PC-9 (cell line): Measurements from ENCODE around the gene FKBP7. TPM values are rescaled to one million over a fixed set of nuclear protein-coding genes. Genes with fewer than 3 reads are reported as not detected.

Experiments
- BruUV-seq: library from RNA; stranded (reverse); fragments of 400-500 nt; replicated peaks from 2 replicates; lab custom pipeline; 2021; lab: Mats Ljungman, UMichigan
- CTCF ChIA-PET: fragments of 300-600 bp; sonication (Branson Sonifier 250); formaldehyde crosslinking; loops from one replicate; lab custom pipeline; 2022; ENCODE audit warnings: antibody characterized with exemption; lab: Charles Lee
- POLR2A ChIA-PET: fragments of 300-600 bp; sonication (Branson Sonifier 250); formaldehyde crosslinking; loops from one replicate; lab custom pipeline; 2022; ENCODE audit warnings: antibody characterized with exemption; ENCODE audit not compliant: unreplicated experiment; lab: Charles Lee
- DNase-seq, 2 experiments: peaks; one replicate each; pipeline versions ENCODE4 v3.0.0 to v3.0.0-alpha.2; 2015 to 2022; ENCODE audit warnings: mixed read lengths in 1 of 2
- H2AFZ ChIP-seq: fragments of 200-600 bp; sonication (generic); 2 replicates; pipeline ENCODE4 v1.8.1; 2017; ENCODE audit warnings: antibody characterized with exemption
- H3F3A ChIP-seq: fragments of 200-600 bp; sonication (generic); 2 replicates; pipeline ENCODE4 v1.8.1; 2017; ENCODE audit warnings: antibody characterized with exemption, mild to moderate bottlenecking, low read depth; ENCODE audit not compliant: insufficient read depth
- H3K27ac ChIP-seq: fragments of 200-600 bp; sonication (generic); 2 replicates; pipeline ENCODE4 v1.6.1; 2016; ENCODE audit warnings: mixed run types
- H3K27me3 ChIP-seq: fragments of 200-600 bp; sonication (generic); 2 replicates; pipeline ENCODE4 v1.6.1; 2016; ENCODE audit warnings: low read depth, mixed run types; ENCODE audit not compliant: insufficient read depth
- H3K36me3 ChIP-seq: fragments of 200-600 bp; sonication (generic); 2 replicates; pipeline ENCODE4 v1.6.1; 2016; ENCODE audit warnings: low read depth, mixed run types
- H3K4me1 ChIP-seq: fragments of 200-600 bp; sonication (generic); replicated peaks from 2 replicates; pipeline ENCODE4 v1.6.1; 2016; ENCODE audit warnings: mixed run types; ENCODE audit not compliant: insufficient read depth
- H3K4me2 ChIP-seq: fragments of 200-600 bp; sonication (generic); 2 replicates; pipeline ENCODE4 v1.6.1; 2017; ENCODE audit warnings: mixed run types
- H3K4me3 ChIP-seq: fragments of 200-600 bp; sonication (generic); 2 replicates; pipeline ENCODE4 v1.6.1; 2016; ENCODE audit warnings: mixed run types
- H3K79me2 ChIP-seq: fragments of 200-600 bp; sonication (generic); 2 replicates; pipeline ENCODE4 v1.6.1; 2017; ENCODE audit warnings: low read depth, mixed run types
- H3K9me2 ChIP-seq: fragments of 200-600 bp; sonication (generic); 2 replicates; pipeline ENCODE4 v1.8.1; 2017; ENCODE audit warnings: mild to moderate bottlenecking; ENCODE audit not compliant: insufficient read depth
- H3K9me3 ChIP-seq: fragments of 200-600 bp; sonication (generic); 2 replicates; pipeline ENCODE4 v1.8.1; 2016; ENCODE audit warnings: low read depth; ENCODE audit not compliant: insufficient read depth
- H4K20me1 ChIP-seq: fragments of 200-600 bp; sonication (generic); 2 replicates; pipeline ENCODE4 v1.8.1; 2017; ENCODE audit not compliant: insufficient read depth
- CTCF ChIP-seq: fragments of 200-600 bp; sonication (generic); conservative IDR thresholded peaks from 2 replicates; pipeline ENCODE4 v1.6.1; 2017; ENCODE audit warnings: mixed run types, antibody characterized with exemption, mild to moderate bottlenecking, moderate library complexity
- EZH2 ChIP-seq: fragments of 200-600 bp; sonication (generic); IDR thresholded peaks from 2 replicates; pipeline ENCODE4 v1.8.0; 2017; ENCODE audit warnings: antibody characterized with exemption, low read depth
- intact Hi-C: fragments of 100-400 bp; cut with micrococcal nuclease; formaldehyde crosslinking; loops from one replicate; pipeline ENCODE4 v1.10.0; 2022; ENCODE audit not compliant: unreplicated experiment
- total RNA-seq: library from RNA; stranded (reverse); gene quantifications from 2 replicates; pipeline ENCODE4 v1.2.3, GENCODE V29; 2021

FKBP7 gene
- total RNA-seq, 1 experiment from 2014 or later = 6.1 TPM

GRCh38 chr2:178510384-178510783 is 32.0 kb upstream of the FKBP7 start:
- H3K27ac ChIP-seq = no peak overlapping the region
- TF ChIP-seq CTCF = no peak
- TF ChIP-seq EZH2 = no peak
- H3F3A ChIP-seq = peaks cover 18% of the 10 kb centered on the region; the same call in 1 of the 2 replicates
- H2AFZ ChIP-seq = no peak overlapping the region
- intact Hi-C loops = no loop called here
- peaks cover 17% of the 10 kb centered on the region for H3K36me3 ChIP-seq
- H3K79me2 ChIP-seq = no peaks in the 10 kb centered on the region
- H3K9me3 ChIP-seq = no peaks in the 10 kb centered on the region; the same call in 1 of the 2 replicates
- no peaks in the 10 kb centered on the region for H3K9me2 ChIP-seq
- no TSS peak for BruUV-seq
- no peaks in the 10 kb centered on the region for H3K27me3 ChIP-seq
- ChIA-PET CTCF (no interaction called here), POLR2A (no interaction called here)
- no peaks in the 10 kb centered on the region for H4K20me1 ChIP-seq
- no peak overlapping the region for H3K4me2 ChIP-seq
- no peak for DNase-seq
- H3K4me3 ChIP-seq = no peak overlapping the region
- H3K4me1 ChIP-seq = peaks cover 23% of the 10 kb centered on the region

GRCh38 chr2:178508646-178509045 is 30.2 kb upstream of the FKBP7 start:
- no peak for DNase-seq

GRCh38 chr2:178506949-178507348 is 28.5 kb upstream of the FKBP7 start:
- H3K4me3 ChIP-seq = no peak overlapping the region
- no peak overlapping the region for H3K4me2 ChIP-seq
- no peaks in the 10 kb centered on the region for H3K79me2 ChIP-seq
- H3K27me3 ChIP-seq = no peaks in the 10 kb centered on the region
- DNase-seq = no peak
- no peak overlapping the region for H3K27ac ChIP-seq
- POLR2A ChIA-PET = no interaction called here
- TF ChIP-seq CTCF (no peak), EZH2 (no peak)
- H2AFZ ChIP-seq = no peak overlapping the region
- peaks cover 34% of the 10 kb centered on the region for H3K36me3 ChIP-seq
- CTCF ChIA-PET = interaction anchor here (0.5 kb wide), 1 partner anchor 1012 kb away, joined by 9 read pairs; no protein-coding TSS in a partner anchor
- no TSS peak for BruUV-seq
- H4K20me1 ChIP-seq = 0 out of 2 replicates have a peak, but pooled peaks cover 3% of the 10 kb centered on the region
- no peaks in the 10 kb centered on the region for H3K9me2 ChIP-seq
- peaks cover 2% of the 10 kb centered on the region; the same call in 1 of the 2 replicates for H3F3A ChIP-seq
- H3K9me3 ChIP-seq = no peaks in the 10 kb centered on the region
- intact Hi-C loops = no loop called here
- no peaks in the 10 kb centered on the region for H3K4me1 ChIP-seq

More at GRCh38 chr2:178508646-178509045, 30.2 kb upstream of the FKBP7 start:
- Histone ChIP-seq H3K9me3 (no peaks in the 10 kb centered on the region; the same call in 1 of the 2 replicates), H2AFZ (no peak overlapping the region), H3K4me3 (no peak overlapping the region), H3K4me2 (no peak overlapping the region), H3K4me1 (peaks cover 5% of the 10 kb centered on the region; the same call in 1 of the 2 replicates), H3F3A (peaks cover 3% of the 10 kb centered on the region; the same call in 1 of the 2 replicates), H3K79me2 (no peaks in the 10 kb centered on the region), H3K36me3 (peaks cover 22% of the 10 kb centered on the region), H3K27me3 (no peaks in the 10 kb centered on the region), H3K27ac (no peak overlapping the region), H4K20me1 (no peaks in the 10 kb centered on the region), H3K9me2 (no peaks in the 10 kb centered on the region)
- intact Hi-C loops = no loop called here
- no peak for TF ChIP-seq CTCF
- no peak for TF ChIP-seq EZH2
- ChIA-PET POLR2A (no interaction called here), CTCF (interaction anchor here (0.8 kb wide), 1 partner anchor 8 kb away, joined by 3 read pairs; no protein-coding TSS in a partner anchor)
- BruUV-seq = no TSS peak
